ENCODE results near the gene CRYBG1. TPM values are rescaled to one million over a fixed set of nuclear protein-coding genes. Genes with fewer than 3 reads are reported as not detected.

Gene CRYBG1
- total RNA-seq, 1 donor, result 105 TPM

- TF ChIP-seq CTCF (IDR thresholded peaks at IDR 0.05; ENCODE audit: insufficient read depth, low read length), result no peak
- no peak for DNase-seq (ENCODE audit: low read depth)
- no peak overlapping the region for H3K4me3 ChIP-seq (ENCODE audit: low read depth, low read length)
Measured at GRCh38 chr6:106486236-106486635, 125.7 kb downstream of the CRYBG1 start.

GRCh38 chr6:106488494-106489370 lies 128.2 kb downstream of the CRYBG1 start:
- no peak for TF ChIP-seq CTCF (IDR thresholded peaks at IDR 0.05; ENCODE audit: insufficient read depth, low read length)
- no peak overlapping the region for H3K4me3 ChIP-seq (ENCODE audit: low read depth, low read length)
- peak; percentile 25 for DNase-seq (ENCODE audit: low read depth)

- TF ChIP-seq CTCF (IDR thresholded peaks at IDR 0.05; ENCODE audit: insufficient read depth, low read length), result no peak
- no peak for DNase-seq (ENCODE audit: low read depth)
- no peak overlapping the region for H3K4me3 ChIP-seq (ENCODE audit: low read depth, low read length)
Measured at GRCh38 chr6:106490030-106490429, 129.5 kb downstream of the CRYBG1 start.

GRCh38 chr6:106490436-106490835 lies 129.9 kb downstream of the CRYBG1 start:
- no peak overlapping the region for H3K4me3 ChIP-seq (ENCODE audit: low read depth, low read length)
- no peak for TF ChIP-seq CTCF (IDR thresholded peaks at IDR 0.05; ENCODE audit: insufficient read depth, low read length)
- no peak for DNase-seq (ENCODE audit: low read depth)

- no peak for TF ChIP-seq CTCF (IDR thresholded peaks at IDR 0.05; ENCODE audit: insufficient read depth, low read length)
- DNase-seq (ENCODE audit: low read depth), result no peak
Measured at GRCh38 chr6:106490974-106491373, 130.5 kb downstream of the CRYBG1 start.

GRCh38 chr6:106495014-106495413 lies 134.5 kb downstream of the CRYBG1 start:
- H3K4me3 ChIP-seq (ENCODE audit: low read depth, low read length), result no peak overlapping the region
- no peak for DNase-seq (ENCODE audit: low read depth)
- no peak for TF ChIP-seq CTCF (IDR thresholded peaks at IDR 0.05; ENCODE audit: insufficient read depth, low read length)

More at GRCh38 chr6:106490974-106491373, 130.5 kb downstream of the CRYBG1 start:
- H3K4me3 ChIP-seq (ENCODE audit: low read depth, low read length), result no peak overlapping the region

All from fibroblast of the aortic adventitia (primary cell).